ENCODE results near the gene XPO1. TPM values are rescaled to one million over a fixed set of nuclear protein-coding genes. Genes with fewer than 3 reads are reported as not detected.
"Not testable (repeated sequence)": the region's sequence is repeated elsewhere in the genome, so short reads cannot be mapped to it uniquely, and the experiment has no call there.

The XPO1 gene
- total and polyA plus RNA-seq, 8 donors = 139 to 349 (median 282) TPM

GRCh38 chr2:61470122-61470951, 67.8 kb downstream of the XPO1 start:
- ATAC-seq (peak; percentile 78), DNase-seq (peak in 3 of 4 donors; percentile 65 to 95 (median 91))
- peaks cover 0 to 22% of the 10 kb centered on the region in 2 donors for H3K36me3 ChIP-seq
- TF ChIP-seq, protein P1, sequence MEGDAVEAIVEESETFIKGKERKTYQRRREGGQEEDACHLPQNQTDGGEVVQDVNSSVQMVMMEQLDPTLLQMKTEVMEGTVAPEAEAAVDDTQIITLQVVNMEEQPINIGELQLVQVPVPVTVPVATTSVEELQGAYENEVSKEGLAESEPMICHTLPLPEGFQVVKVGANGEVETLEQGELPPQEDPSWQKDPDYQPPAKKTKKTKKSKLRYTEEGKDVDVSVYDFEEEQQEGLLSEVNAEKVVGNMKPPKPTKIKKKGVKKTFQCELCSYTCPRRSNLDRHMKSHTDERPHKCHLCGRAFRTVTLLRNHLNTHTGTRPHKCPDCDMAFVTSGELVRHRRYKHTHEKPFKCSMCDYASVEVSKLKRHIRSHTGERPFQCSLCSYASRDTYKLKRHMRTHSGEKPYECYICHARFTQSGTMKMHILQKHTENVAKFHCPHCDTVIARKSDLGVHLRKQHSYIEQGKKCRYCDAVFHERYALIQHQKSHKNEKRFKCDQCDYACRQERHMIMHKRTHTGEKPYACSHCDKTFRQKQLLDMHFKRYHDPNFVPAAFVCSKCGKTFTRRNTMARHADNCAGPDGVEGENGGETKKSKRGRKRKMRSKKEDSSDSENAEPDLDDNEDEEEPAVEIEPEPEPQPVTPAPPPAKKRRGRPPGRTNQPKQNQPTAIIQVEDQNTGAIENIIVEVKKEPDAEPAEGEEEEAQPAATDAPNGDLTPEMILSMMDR (IDR thresholded peaks at IDR 0.05) = no peak
- H3K9me3 ChIP-seq = no peaks in the 10 kb centered on the region
- intact Hi-C loops (cut with DNase I) = no loop called here
- peaks cover 8 to 56% of the 10 kb centered on the region in 2 donors for H3K4me1 ChIP-seq
- H3K27me3 ChIP-seq = no peaks in the 10 kb centered on the region
- peak overlapping the region; percentile 98 to 99 for H3K27ac ChIP-seq
- peak overlapping the region; percentile 86 to 88 for H3K4me3 ChIP-seq

GRCh38 chr2:61469424-61470121, 68.6 kb downstream of the XPO1 start:
- TF ChIP-seq, protein P1 (IDR thresholded peaks at IDR 0.05) = no peak
- H3K27me3 ChIP-seq = no peaks in the 10 kb centered on the region
- intact Hi-C loops (cut with DNase I) = no loop called here
- H3K4me1 ChIP-seq = peaks cover 8 to 63% of the 10 kb centered on the region in 2 donors
- ATAC-seq (no peak), DNase-seq (no peak)
- no peaks in the 10 kb centered on the region for H3K9me3 ChIP-seq
- peak overlapping the region; percentile 86 to 88 for H3K4me3 ChIP-seq
- peak overlapping the region; percentile 98 to 99 for H3K27ac ChIP-seq
- peaks cover 0 to 22% of the 10 kb centered on the region in 2 donors for H3K36me3 ChIP-seq

DNA sequence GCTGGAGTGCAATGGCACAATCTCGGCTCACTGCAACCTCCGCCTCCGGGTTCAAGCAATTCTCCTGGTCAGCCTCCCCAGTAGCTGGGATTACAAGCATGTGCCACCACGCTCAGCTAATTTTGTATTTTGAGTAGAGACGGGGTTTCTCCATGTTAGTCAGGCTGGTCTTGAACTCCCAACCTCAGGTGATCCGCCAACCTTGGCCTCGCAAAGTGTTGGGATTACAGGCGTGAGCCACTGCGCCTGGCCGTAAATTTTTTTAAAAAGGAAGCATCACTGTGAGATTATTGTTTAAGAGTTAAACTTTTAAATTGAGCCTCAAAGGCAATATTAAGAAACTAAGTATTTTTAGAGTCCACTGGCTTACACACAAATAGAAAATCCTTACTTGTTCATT, 69.9 kb downstream of the XPO1 start:
- Histone ChIP-seq H3K4me1 (peaks cover 8 to 76% of the 10 kb centered on the region in 2 donors), H3K36me3 (peaks cover 0 to 22% of the 10 kb centered on the region in 2 donors), H3K4me3 (peak overlapping the region in 1 of 2 donors; percentile 86)
- H3K27ac ChIP-seq; intact Hi-C loops (cut with DNase I); H3K27me3 ChIP-seq; H3K9me3 ChIP-seq; ATAC-seq: not testable (repeated sequence)
- DNase-seq = peak in 1 of 4 donors; percentile 26

GRCh38 chr2:61465045-61465444, 73.1 kb downstream of the XPO1 start:
- no peaks in the 10 kb centered on the region for H3K27me3 ChIP-seq
- TF ChIP-seq, protein P1 (IDR thresholded peaks at IDR 0.05) = no peak
- ATAC-seq (peak; percentile 49), DNase-seq (no peak)
- intact Hi-C loops (cut with DNase I) = no loop called here
- no peak overlapping the region for H3K27ac ChIP-seq
- H3K36me3 ChIP-seq = peaks cover 0 to 26% of the 10 kb centered on the region in 2 donors
- H3K4me3 ChIP-seq = no peak overlapping the region
- peaks cover 12 to 79% of the 10 kb centered on the region in 2 donors for H3K4me1 ChIP-seq
- no peaks in the 10 kb centered on the region for H3K9me3 ChIP-seq

GRCh38 chr2:61463769-61464475, 74.2 kb downstream of the XPO1 start:
- Histone ChIP-seq H3K27ac (peak overlapping the region in 1 of 2 donors; percentile 28), H3K4me1 (peaks cover 8 to 81% of the 10 kb centered on the region in 2 donors), H3K36me3 (peaks cover 0 to 26% of the 10 kb centered on the region in 2 donors), H3K9me3 (no peaks in the 10 kb centered on the region), H3K27me3 (no peaks in the 10 kb centered on the region), H3K4me3 (no peak overlapping the region)
- ATAC-seq = peak; percentile 11
- TF ChIP-seq, protein P1 (IDR thresholded peaks at IDR 0.05) = no peak
- intact Hi-C loops (cut with DNase I) = no loop called here
- peak in 1 of 4 donors; percentile 4 for DNase-seq
